ENCODE results near the gene NAXD. TPM values are rescaled to one million over a fixed set of nuclear protein-coding genes. Genes with fewer than 3 reads are reported as not detected.
A peak's percentile ranks its signal among the peaks of the same experiment; 100 is the strongest.

Gene NAXD
- total and polyA plus RNA-seq, 10 donors = 25.1 to 40.9 (median 34.1) TPM

- DNase-seq = peak; percentile 67
- TF ChIP-seq POLR2AphosphoS5 (IDR thresholded peaks at IDR 0.05) = no peak
- TF ChIP-seq POLR2A (IDR thresholded peaks at IDR 0.05) = no peak
- no peak for TF ChIP-seq CTCF (IDR thresholded peaks at IDR 0.05 in 8 of 11, conservative IDR thresholded peaks at IDR 0.05 in 3 of 11)
- Histone ChIP-seq H3K36me3 (no peaks in the 10 kb centered on the region), H3K27me3 (replicated peaks in 1 of 7) (peaks cover 0 to 24% (median 0%) of the 10 kb centered on the region in 7 donors), H3K27ac (no peak overlapping the region), H3K9me3 (no peaks in the 10 kb centered on the region), H3K4me3 (no peak overlapping the region), H3K4me1 (peaks cover 0 to 17% (median 13%) of the 10 kb centered on the region in 6 donors)
- intact Hi-C loops (cut with DNase I; ENCODE audit: low total_unique reads) = no loop called here
- 81 to 91% (median 86%) methylated on average over 13 to 20 of the region's 20 CpGs for WGBS, 5 donors
Measured at GRCh38 chr13:110571896-110572777, 43.2 kb upstream of the NAXD start.

- H3K27me3 ChIP-seq (replicated peaks in 1 of 7) = peaks cover 0 to 24% (median 0%) of the 10 kb centered on the region in 7 donors
- no peak for DNase-seq
- 62 to 83% (median 73%) methylated on average over 2 of the region's 2 CpGs for WGBS, 5 donors
- peaks cover 0 to 17% (median 13%) of the 10 kb centered on the region in 6 donors for H3K4me1 ChIP-seq
- no peaks in the 10 kb centered on the region for H3K36me3 ChIP-seq
- no peak overlapping the region for H3K4me3 ChIP-seq
- H3K9me3 ChIP-seq = no peaks in the 10 kb centered on the region
- no peak for TF ChIP-seq POLR2A (IDR thresholded peaks at IDR 0.05)
- no peak for TF ChIP-seq CTCF (IDR thresholded peaks at IDR 0.05 in 8 of 11, conservative IDR thresholded peaks at IDR 0.05 in 3 of 11)
- TF ChIP-seq POLR2AphosphoS5 (IDR thresholded peaks at IDR 0.05) = no peak
- intact Hi-C loops (cut with DNase I; ENCODE audit: low total_unique reads) = no loop called here
- no peak overlapping the region for H3K27ac ChIP-seq
Measured at GRCh38 chr13:110572778-110573118, 42.6 kb upstream of the NAXD start.

- Histone ChIP-seq H3K27ac (no peak overlapping the region), H3K4me1 (peaks cover 0 to 17% (median 13%) of the 10 kb centered on the region in 6 donors), H3K36me3 (no peaks in the 10 kb centered on the region), H3K27me3 (replicated peaks in 1 of 7) (peaks cover 0 to 24% (median 0%) of the 10 kb centered on the region in 7 donors), H3K4me3 (no peak overlapping the region), H3K9me3 (no peaks in the 10 kb centered on the region)
- intact Hi-C loops (cut with DNase I; ENCODE audit: low total_unique reads) = no loop called here
- DNase-seq = no peak
- no peak for TF ChIP-seq CTCF (IDR thresholded peaks at IDR 0.05 in 8 of 11, conservative IDR thresholded peaks at IDR 0.05 in 3 of 11)
- TF ChIP-seq POLR2A (IDR thresholded peaks at IDR 0.05) = no peak
- TF ChIP-seq POLR2AphosphoS5 (IDR thresholded peaks at IDR 0.05) = no peak
- WGBS, 5 donors = 62 to 84% (median 77%) methylated on average over 8 to 9 of the region's 9 CpGs
Measured at GRCh38 chr13:110574161-110574560, 41.2 kb upstream of the NAXD start.

- no peaks in the 10 kb centered on the region for H3K9me3 ChIP-seq
- peak; percentile 83 for DNase-seq
- H3K4me1 ChIP-seq = peaks cover 0 to 17% (median 13%) of the 10 kb centered on the region in 6 donors
- peaks cover 0 to 24% (median 0%) of the 10 kb centered on the region in 7 donors for H3K27me3 ChIP-seq (replicated peaks in 1 of 7)
- 19 to 35% (median 24%) methylated on average over 14 to 15 of the region's 15 CpGs for WGBS, 5 donors
- no peak for TF ChIP-seq POLR2AphosphoS5 (IDR thresholded peaks at IDR 0.05)
- no peak for TF ChIP-seq POLR2A (IDR thresholded peaks at IDR 0.05)
- no peak for TF ChIP-seq CTCF (IDR thresholded peaks at IDR 0.05 in 8 of 11, conservative IDR thresholded peaks at IDR 0.05 in 3 of 11)
- peak overlapping the region in 3 of 8 donors; percentile 6 to 51 (median 39) for H3K27ac ChIP-seq
- intact Hi-C loops (cut with DNase I; ENCODE audit: low total_unique reads) = no loop called here
- no peaks in the 10 kb centered on the region for H3K36me3 ChIP-seq
- H3K4me3 ChIP-seq = peak overlapping the region in 1 of 8 donors; percentile 24
Measured at GRCh38 chr13:110575322-110576069, 39.8 kb upstream of the NAXD start.

Data from spleen (tissue), 11 donors.